IMR-90 (cell line): ENCODE measurements around the gene SERPINA1. TPM values are rescaled to one million over a fixed set of nuclear protein-coding genes. Genes with fewer than 3 reads are reported as not detected.

Experiments used
- ATAC-seq: fragments of 200-7000 bp; cut with Tn5 transposase; 2 replicates; pipeline ENCODE4 v1.9.1; 2020; ENCODE audit warnings: low read depth, mild to moderate bottlenecking, moderate library complexity
- BruUV-seq: library from RNA; stranded (reverse); fragments of 400-500 nt; replicated peaks from 2 replicates; lab custom pipeline; 2021; lab: Mats Ljungman, UMichigan
- CTCF ChIA-PET: fragments of 300-600 bp; formaldehyde crosslinking; extraction: SDS; loops from one replicate; lab custom pipeline; 2021; ENCODE audit warnings: antibody characterized with exemption; lab: Yijun Ruan, JAX
- POLR2A ChIA-PET: fragments of 300-600 bp; sonication (Branson Sonifier 250); formaldehyde crosslinking; loops from one replicate; lab custom pipeline; 2022; ENCODE audit warnings: antibody characterized with exemption; ENCODE audit not compliant: unreplicated experiment; lab: Charles Lee
- DNase-seq: peaks from one replicate; pipeline ENCODE4 v3.0.0; 2013
- H2AFZ ChIP-seq: replicated peaks from 2 replicates; pipeline ENCODE3; 2013; ENCODE audit warnings: low read length, mild to moderate bottlenecking; ENCODE audit not compliant: poor library complexity
- H2AK5ac ChIP-seq: 2 replicates; pipeline ENCODE4 v1.6.1; 2013; ENCODE audit warnings: low read depth, low read length, inconsistent platforms
- H2AK9ac ChIP-seq: replicated peaks from 2 replicates; pipeline ENCODE3; 2013; ENCODE audit warnings: mild to moderate bottlenecking, low read depth, low read length, moderate library complexity; ENCODE audit not compliant: poor library complexity
- H2BK120ac ChIP-seq: 2 replicates; pipeline ENCODE4 v1.6.1; 2013; ENCODE audit warnings: low read depth, low read length, inconsistent platforms
- H2BK15ac ChIP-seq: 3 replicates; pipeline ENCODE4 v1.6.1; 2013; ENCODE audit warnings: low read depth, low read length, inconsistent platforms
- H2BK20ac ChIP-seq: 2 replicates; pipeline ENCODE4 v1.6.1; 2013; ENCODE audit warnings: low read depth, mild to moderate bottlenecking, inconsistent platforms, low read length, moderate library complexity
- H2BK5ac ChIP-seq: 2 replicates; pipeline ENCODE4 v1.6.1; 2013; ENCODE audit warnings: mild to moderate bottlenecking, low read depth, low read length, inconsistent platforms; ENCODE audit not compliant: poor library complexity, severe bottlenecking
- H3K14ac ChIP-seq: replicated peaks from 2 replicates; pipeline ENCODE4 v1.6.1; 2013; ENCODE audit warnings: low read depth, low read length, inconsistent platforms
- H3K18ac ChIP-seq: 2 replicates; pipeline ENCODE4 v1.6.1; 2013; ENCODE audit warnings: low read depth, low read length, control low read depth
- H3K23ac ChIP-seq: 2 replicates; pipeline ENCODE4 v1.6.1; 2013; ENCODE audit warnings: low read depth, low read length, inconsistent platforms
- H3K27ac ChIP-seq: 2 replicates; pipeline ENCODE4 v1.5.1; 2013; ENCODE audit warnings: mild to moderate bottlenecking, control low read depth, low read length; ENCODE audit not compliant: insufficient read depth
- H3K27me3 ChIP-seq: 2 replicates; pipeline ENCODE4 v1.6.1; 2013; ENCODE audit warnings: low read length; ENCODE audit not compliant: control insufficient read depth, insufficient read depth
- H3K36me3 ChIP-seq: 2 replicates; pipeline ENCODE4 v1.6.1; 2013; ENCODE audit warnings: low read length, mixed read lengths; ENCODE audit not compliant: control insufficient read depth, insufficient read depth
- H3K4ac ChIP-seq: 2 replicates; pipeline ENCODE4 v1.6.1; 2013; ENCODE audit warnings: low read depth, low read length, inconsistent platforms
- H3K4me1 ChIP-seq: 2 replicates; pipeline ENCODE4 v1.6.1; 2013; ENCODE audit warnings: low read length, mixed read lengths; ENCODE audit not compliant: control insufficient read depth, insufficient read depth
- H3K4me2 ChIP-seq: 2 replicates; pipeline ENCODE4 v1.6.1; 2013; ENCODE audit warnings: low read depth, mild to moderate bottlenecking, control low read depth, low read length, moderate library complexity
- H3K4me3 ChIP-seq: 2 replicates; pipeline ENCODE4 v1.5.1; 2013; ENCODE audit warnings: low read depth, mild to moderate bottlenecking, control low read depth, low read length, moderate library complexity; ENCODE audit not compliant: insufficient read depth
- H3K56ac ChIP-seq: 2 replicates; pipeline ENCODE4 v1.6.1; 2013; ENCODE audit warnings: low read length, inconsistent platforms; ENCODE audit not compliant: insufficient read depth; ENCODE audit errors: extremely low read depth
- H3K79me1 ChIP-seq, 2 experiments: 2 replicates each; pipeline ENCODE4 v1.6.1; 2013; ENCODE audit warnings: low read length in 2 of 2, inconsistent platforms in 1 of 2, low read depth in 1 of 2
- H3K9ac ChIP-seq: 2 replicates; pipeline ENCODE4 v1.6.1; 2013; ENCODE audit warnings: low read depth, low read length, control low read depth
- H3K9me1 ChIP-seq: 2 replicates; pipeline ENCODE4 v1.6.1; 2013; ENCODE audit warnings: low read length, inconsistent platforms; ENCODE audit not compliant: insufficient read depth
- H3K9me3 ChIP-seq: 2 replicates; pipeline ENCODE4 v1.6.1; 2013; ENCODE audit warnings: low read length; ENCODE audit not compliant: control insufficient read depth, insufficient read depth
- H4K20me1 ChIP-seq: 2 replicates; pipeline ENCODE4 v1.6.1; 2013; ENCODE audit warnings: low read length, inconsistent platforms; ENCODE audit not compliant: insufficient read depth
- H4K5ac ChIP-seq: 2 replicates; pipeline ENCODE4 v1.6.1; 2013; ENCODE audit warnings: mild to moderate bottlenecking, low read depth, low read length, control low read depth
- H4K8ac ChIP-seq, 2 experiments: 2 replicates each; pipeline ENCODE4 v1.6.1; 2013; ENCODE audit warnings: low read depth in 2 of 2, low read length in 2 of 2, control low read depth in 1 of 2, inconsistent platforms in 1 of 2
- H4K91ac ChIP-seq: 2 replicates; pipeline ENCODE4 v1.6.1; 2013; ENCODE audit warnings: low read depth, low read length, inconsistent platforms; ENCODE audit not compliant: insufficient read depth
- BHLHE40 ChIP-seq: fragments of 150-350 bp; IDR thresholded peaks from 2 replicates; pipeline ENCODE4 v1.6.1; 2016; ENCODE audit warnings: mild to moderate bottlenecking, low read depth, low read length
- FOS ChIP-seq: fragments of 150-350 bp; IDR thresholded peaks from 2 replicates; pipeline ENCODE4 v1.6.1; 2016; ENCODE audit warnings: low read depth, low read length
- MAZ ChIP-seq: IDR thresholded peaks from 2 replicates; pipeline ENCODE4 v1.6.1; 2012; ENCODE audit warnings: low read depth, mild to moderate bottlenecking, low read length, improper control_type of control experiment, moderate library complexity, borderline replicate concordance
- NFE2L2 ChIP-seq: fragments of 150-350 bp; IDR thresholded peaks from 2 replicates; pipeline ENCODE4 v1.6.1; 2016; ENCODE audit warnings: low read depth, mild to moderate bottlenecking, low read length
- POLR2A ChIP-seq: IDR thresholded peaks from 2 replicates; pipeline ENCODE4 v1.6.1; 2012; ENCODE audit warnings: mild to moderate bottlenecking, low read depth, low read length
- RFX5 ChIP-seq: IDR thresholded peaks from 2 replicates; pipeline ENCODE4 v1.8.0; 2012; ENCODE audit warnings: low read depth, mild to moderate bottlenecking, low read length, moderate library complexity
- USF2 ChIP-seq: fragments of 150-350 bp; IDR thresholded peaks from 2 replicates; pipeline ENCODE4 v1.6.1; 2017; ENCODE audit warnings: mild to moderate bottlenecking, antibody characterized with exemption, low read length, low read depth
- WGBS, 2 experiments: methylation state at CpG; one replicate each; pipeline versions ENCODE4 v1.1.5 to v1.1.7; 2013; ENCODE audit warnings: missing lambda C conversion rate in 2 of 2; ENCODE audit not compliant: insufficient read length in 1 of 2; ENCODE audit errors: extremely low coverage in 2 of 2; 5-methylcytosine and 5-hydroxymethylcytosine counted together
- dilution Hi-C: fragments of 300-500 bp; cut with HindIII; formaldehyde crosslinking; loops from one replicate; pipeline ENCODE4 v1.14.3; 2018; ENCODE audit warnings: low sequenced_read_pairs; ENCODE audit not compliant: unreplicated experiment
- in situ Hi-C: fragments of 300-500 bp; cut with MboI; formaldehyde crosslinking; loops from 3 replicates; pipeline ENCODE4 v1.14.3; 2019; ENCODE audit warnings: low sequenced_read_pairs, inconsistent platforms, mixed read lengths
- intact Hi-C: fragments of 100-400 bp; cut with micrococcal nuclease; formaldehyde crosslinking; loops from 2 replicates; pipeline ENCODE4 v1.10.0; 2022
- polyA plus RNA-seq, 3 experiments: library from polyadenylated mRNA; depleted of rRNA; stranded (reverse); fragments of >200 nt; gene quantifications; 2 replicates each; pipeline ENCODE4 v1.2.3, GENCODE V29; 2012; ENCODE audit warnings: low replicate concordance in 1 of 3
- total RNA-seq: library from RNA; depleted of rRNA; stranded (reverse); fragments of >200 nt; gene quantifications from 2 replicates; pipeline ENCODE4 v1.2.3, GENCODE V29; 2012

SERPINA1 gene
- total and polyA plus RNA-seq, 2 of the 4 experiments (the other 2 are of a cell fraction), result 0.54 to 1.2 TPM

- TF ChIP-seq MAZ, result no peak
- TF ChIP-seq NFE2L2, result no peak
- TF ChIP-seq USF2, result no peak
Measured at GRCh38 chr14:94365624-94366023, 22.8 kb downstream of the SERPINA1 start (continued).

DNA sequence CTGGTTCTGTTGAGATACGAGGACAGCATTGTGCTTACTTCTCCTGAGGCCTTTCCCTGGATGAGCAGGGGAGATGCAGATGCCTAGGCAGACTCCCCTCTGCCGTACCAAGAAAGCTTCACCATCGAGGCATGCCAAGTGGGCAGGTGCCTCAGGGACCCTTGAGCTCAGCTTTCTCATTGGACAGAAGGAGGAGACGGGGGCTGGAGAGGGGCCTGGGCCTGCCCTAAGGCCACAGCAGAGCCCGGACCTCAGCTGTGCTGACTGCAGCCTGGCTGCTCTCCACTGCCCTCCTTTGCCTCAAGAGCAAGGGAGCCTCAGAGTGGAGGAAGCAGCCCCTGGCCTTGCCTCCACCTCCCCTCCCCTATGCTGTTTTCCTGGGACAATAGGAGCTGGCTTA is 23.4 kb downstream of the SERPINA1 start:
- no CpG with 5 or more reads among the region's 5 CpGs for WGBS, 2 experiments
- Histone ChIP-seq H3K18ac (no peak overlapping the region), H2BK20ac (no peak overlapping the region)

More for the DNA sequence above, 23.4 kb downstream of the SERPINA1 start:
- H4K5ac ChIP-seq, result no peak overlapping the region
- H3K9me1 ChIP-seq, result 0 out of 2 replicates have a peak, but pooled peaks cover 4% of the 10 kb centered on the region
- H3K4me1 ChIP-seq, result no peaks in the 10 kb centered on the region
- TF ChIP-seq RFX5 (no peak), FOS (no peak), BHLHE40 (no peak), POLR2A (no peak)
- in situ Hi-C loops (no loop called here), dilution Hi-C loops (no loop called here), intact Hi-C loops (loop anchor here (1.0 kb wide), 1 partner anchor 15 kb away; no protein-coding TSS in a partner anchor)
- no peak overlapping the region for H2BK15ac ChIP-seq
- H2AK9ac ChIP-seq, result no peak overlapping the region
- H3K14ac ChIP-seq, result no peak overlapping the region
- no peaks in the 10 kb centered on the region; the same call in 1 of the 2 replicates for H3K27me3 ChIP-seq
- H2BK120ac ChIP-seq, result no peak overlapping the region
- no peak overlapping the region for H2AFZ ChIP-seq
- no TSS peak for BruUV-seq
- H3K9ac ChIP-seq, result no peak overlapping the region
- no peak overlapping the region for H3K4ac ChIP-seq
- no peaks in the 10 kb centered on the region for H3K9me3 ChIP-seq
- no peaks in the 10 kb centered on the region for H3K79me1 ChIP-seq
- no peak for ATAC-seq
- no peak overlapping the region for H4K91ac ChIP-seq
- DNase-seq, result no peak
- H2AK5ac ChIP-seq, result no peak overlapping the region
- H3K56ac ChIP-seq, result no peak overlapping the region
- CTCF ChIA-PET, result no interaction called here
- no peaks in the 10 kb centered on the region for H4K20me1 ChIP-seq
- no peak overlapping the region for H3K23ac ChIP-seq
- no peak overlapping the region for H3K4me3 ChIP-seq
- POLR2A ChIA-PET, result no interaction called here
- H4K8ac ChIP-seq, result no peak overlapping the region
- H3K27ac ChIP-seq, result no peak overlapping the region
- no peak overlapping the region for H3K4me2 ChIP-seq
- H3K36me3 ChIP-seq, result no peaks in the 10 kb centered on the region
- no peak overlapping the region for H2BK5ac ChIP-seq
